GM21529 (cell line): ENCODE results near the gene CD46.
"Not testable (repeated sequence)": the region's sequence is repeated elsewhere in the genome, so short reads cannot be mapped to it uniquely, and the experiment has no call there.

Source experiments
- ATAC-seq: cut with Tn5 transposase; IDR thresholded peaks from one replicate; pipeline ENCODE4 v1.9.1; 2021; ENCODE audit not compliant: unreplicated experiment

The CD46 gene

DNA sequence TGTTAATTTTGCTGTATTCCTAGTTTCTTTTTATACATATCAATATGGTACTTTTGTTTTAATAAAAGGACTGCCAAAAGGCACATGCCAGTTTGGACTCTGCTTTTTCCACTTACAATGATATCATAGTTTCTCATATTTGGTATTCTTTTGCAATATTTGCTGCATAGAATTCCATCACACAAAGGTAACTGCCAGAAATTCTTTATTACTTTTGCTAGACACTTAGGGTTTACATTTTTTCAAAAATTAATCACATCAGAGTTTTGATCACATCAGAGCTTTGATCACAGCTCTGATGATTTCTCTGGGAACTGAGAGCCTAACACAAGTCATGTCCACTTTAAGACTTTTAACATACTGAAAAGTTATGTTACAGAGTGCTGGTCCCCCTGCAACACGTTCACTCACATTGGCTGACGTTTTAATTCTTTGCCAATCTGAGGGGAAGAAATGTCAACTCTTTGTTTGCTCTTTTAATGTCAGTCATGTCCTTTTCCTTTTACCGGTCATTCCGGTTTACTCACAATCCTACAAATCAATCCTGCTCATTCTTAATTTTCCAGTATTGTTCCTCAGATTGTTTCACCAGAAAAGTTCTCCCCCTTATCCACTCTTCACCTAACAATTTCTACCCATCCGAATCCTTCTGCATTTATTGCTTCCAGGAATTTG is 1.1 kb upstream of the CD46 start:
- ATAC-seq, result no peak

DNA sequence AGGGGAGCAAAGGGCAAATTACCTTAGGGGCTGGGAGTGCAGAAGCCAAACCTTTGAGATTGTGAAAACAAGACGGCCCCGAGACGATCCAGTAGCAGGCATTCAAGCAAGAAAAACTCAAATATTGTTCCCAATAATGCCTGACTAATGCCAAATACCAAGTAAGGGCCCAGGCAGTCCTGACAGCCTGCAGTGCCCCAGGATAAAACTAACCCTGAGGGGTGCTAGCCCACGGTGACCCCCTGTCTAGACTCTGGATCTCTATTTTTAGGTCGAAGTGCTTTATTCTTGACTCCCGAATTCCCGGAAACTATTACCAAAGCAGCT is 428 bp upstream of the CD46 start:
- not testable (repeated sequence) for ATAC-seq

DNA sequence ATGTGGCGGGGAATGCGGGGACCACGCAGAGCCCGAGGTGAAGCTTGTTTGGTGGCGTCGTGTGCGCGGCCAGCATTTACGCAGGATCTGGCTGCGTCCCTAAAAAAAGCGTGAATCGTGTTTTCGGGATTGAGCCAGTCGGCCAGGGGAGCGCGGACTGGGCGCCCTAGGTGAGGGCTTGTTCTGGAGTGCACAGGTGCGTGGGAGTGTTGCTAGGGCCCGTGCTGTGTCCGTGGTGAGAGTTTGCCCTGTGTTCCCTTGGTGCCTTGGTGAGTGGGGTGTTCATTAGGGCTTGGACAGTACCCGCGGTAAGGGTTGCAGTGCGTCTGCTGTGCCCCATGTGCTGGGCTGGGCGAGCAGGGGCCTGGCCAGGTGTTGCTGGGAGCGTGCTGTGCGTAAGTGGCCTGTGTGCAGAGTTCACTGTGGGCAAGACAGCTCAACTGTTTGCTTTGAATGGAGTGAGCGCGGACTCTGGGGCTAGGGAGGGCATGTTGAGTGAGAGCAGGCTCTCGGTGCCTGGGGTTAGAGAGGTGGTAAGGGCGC is 673 bp downstream of the CD46 start:
- peak; percentile 32 for ATAC-seq

DNA sequence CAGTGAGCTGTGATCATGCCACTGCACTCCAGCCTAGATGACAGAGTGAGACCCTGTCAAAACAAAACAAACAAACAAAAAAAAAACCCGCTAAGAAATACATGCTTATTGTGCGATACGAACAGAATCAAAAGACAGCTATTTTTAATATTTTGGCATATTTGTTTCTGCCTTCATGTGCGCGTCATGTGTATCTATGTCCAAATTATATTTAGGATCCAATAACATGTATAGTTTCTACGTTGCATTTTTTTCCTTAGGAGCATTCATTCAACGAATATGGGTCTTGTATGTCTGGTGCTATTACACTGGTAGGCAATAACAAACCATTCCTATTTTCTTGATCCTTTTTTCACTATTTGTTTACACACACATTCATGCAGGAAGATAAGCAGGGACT is 1.8 kb downstream of the CD46 start:
- no peak for ATAC-seq

DNA sequence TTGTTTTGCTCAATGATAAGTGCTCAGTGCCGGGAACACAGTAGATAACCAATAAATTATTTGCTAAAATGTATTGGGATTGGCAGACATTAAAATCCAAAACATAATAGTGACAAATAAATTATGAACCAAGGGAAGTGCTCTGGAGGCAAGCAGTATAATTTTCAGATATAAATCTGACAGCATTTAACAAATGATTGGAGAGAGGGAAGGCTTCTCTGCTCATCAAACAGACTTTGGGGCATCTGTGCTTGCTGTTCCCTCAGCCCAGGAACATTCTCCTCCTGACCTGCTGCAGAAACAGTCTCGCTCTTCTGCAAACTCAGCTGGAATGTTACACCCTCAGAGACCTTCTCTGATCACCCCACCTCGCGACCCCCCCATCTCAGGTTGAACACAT is 2.2 kb downstream of the CD46 start:
- ATAC-seq, result no peak

DNA sequence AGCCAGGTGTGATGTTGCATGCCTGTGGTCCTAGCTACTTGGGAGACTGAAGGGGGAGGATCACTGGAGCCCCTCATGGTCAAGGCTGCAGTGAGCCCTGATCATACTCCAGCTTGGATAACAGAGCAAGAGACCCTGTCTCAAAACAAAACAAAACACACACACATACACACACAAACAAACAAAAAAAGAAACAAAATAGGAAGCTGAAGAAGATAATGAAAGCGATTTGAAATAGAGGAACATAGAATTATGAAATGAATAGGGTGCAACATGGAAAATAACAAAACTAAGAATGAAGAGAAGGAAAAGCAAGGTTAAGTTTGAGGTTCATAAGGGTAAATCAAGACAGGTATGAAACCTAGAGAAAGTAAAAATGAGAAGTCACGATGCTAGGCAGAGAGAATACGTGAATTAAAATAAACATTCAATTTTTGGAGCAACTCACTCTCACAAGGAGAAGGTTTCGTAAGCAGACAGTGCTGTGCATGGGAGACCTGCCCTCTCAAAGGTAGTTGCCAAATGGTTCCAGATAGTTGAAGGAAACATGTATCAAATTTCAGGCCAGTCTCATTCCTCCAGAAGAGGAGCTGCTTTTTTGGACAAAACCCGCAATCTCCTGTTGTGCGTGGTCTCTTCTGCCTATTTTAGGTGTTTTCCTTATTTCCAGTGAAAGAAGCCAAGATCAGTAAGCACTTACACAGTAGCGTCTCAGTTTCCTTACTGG is 3.3 kb downstream of the CD46 start:
- no peak for ATAC-seq

DNA sequence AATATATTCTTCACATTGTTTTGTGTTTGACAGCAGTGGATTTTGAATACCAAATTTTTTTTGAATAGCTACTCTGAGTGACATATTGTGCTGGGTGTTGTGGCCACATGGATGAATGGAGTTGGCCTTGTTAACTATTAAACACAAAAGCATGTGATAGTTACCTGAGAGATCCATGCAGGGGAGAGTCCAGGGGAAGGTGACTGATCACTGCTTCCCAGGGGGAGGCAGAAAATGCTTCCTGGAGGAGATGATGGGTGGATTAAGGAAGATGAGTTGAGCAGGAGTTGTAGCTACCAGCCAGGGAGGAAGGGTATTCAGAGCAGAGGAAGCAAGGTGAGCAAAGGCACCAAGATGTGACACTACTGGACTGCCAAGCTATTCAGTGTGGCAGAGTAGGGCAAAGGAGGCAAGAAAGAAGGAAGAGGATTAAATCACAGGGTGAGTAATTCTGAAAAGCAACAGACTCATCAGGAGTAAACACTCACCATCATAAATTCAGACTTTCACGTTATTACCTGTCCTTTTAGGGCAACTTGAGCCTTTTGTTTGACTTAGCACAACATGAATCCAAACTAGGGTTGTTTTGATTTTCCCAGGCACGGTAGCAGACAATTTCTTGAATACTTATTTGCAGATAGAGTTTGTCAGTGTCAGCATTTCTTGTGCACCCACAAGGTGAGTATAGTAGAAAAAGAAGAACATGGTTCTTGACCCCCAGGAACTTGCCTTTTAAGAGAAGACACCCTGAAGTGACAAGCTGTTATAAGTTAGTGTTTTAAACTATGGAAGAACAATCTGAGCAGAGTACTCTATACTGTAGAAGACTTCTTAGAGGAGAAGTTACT is 4.2 kb downstream of the CD46 start:
- no peak for ATAC-seq

DNA sequence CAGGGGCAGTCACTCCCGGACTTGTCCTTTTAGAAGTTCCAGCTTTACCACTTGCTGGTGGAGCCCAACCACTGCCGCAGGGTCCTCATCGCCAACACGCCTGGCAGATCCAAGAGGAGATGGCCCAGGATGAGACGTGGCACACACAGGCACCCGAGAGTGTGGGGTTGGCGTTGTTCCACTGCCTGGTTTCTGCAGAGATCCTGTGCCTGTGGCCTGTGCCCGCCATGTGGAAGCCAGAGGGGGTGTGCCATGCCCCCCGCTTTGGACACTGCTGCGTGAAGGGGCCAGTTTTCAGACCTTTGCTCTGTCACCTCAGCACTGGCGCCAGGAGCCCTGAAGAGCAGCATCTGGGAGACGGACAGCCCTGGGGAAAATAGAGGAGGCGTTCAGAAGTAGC is 10.8 kb downstream of the CD46 start:
- ATAC-seq, result no peak

DNA sequence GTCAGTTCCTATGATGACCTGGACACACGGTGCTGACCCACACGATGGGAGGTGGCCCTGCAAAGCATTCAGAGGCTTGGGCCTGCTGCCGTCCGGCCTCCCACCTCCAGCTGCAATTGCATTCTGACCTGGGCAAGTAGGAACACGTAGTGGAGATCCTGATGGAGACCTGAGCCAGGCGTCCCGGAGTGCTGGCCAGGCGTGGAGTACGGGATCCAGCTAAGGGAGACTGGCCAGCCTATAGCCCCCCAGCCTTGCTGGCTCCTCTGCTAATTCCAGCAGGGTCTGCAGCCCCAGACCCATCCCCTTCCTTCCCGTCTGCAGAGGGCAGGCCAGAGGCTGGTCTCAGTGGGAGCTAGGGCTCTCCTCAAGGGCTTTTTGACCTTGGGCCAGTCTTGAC is 11.2 kb downstream of the CD46 start:
- no peak for ATAC-seq

DNA sequence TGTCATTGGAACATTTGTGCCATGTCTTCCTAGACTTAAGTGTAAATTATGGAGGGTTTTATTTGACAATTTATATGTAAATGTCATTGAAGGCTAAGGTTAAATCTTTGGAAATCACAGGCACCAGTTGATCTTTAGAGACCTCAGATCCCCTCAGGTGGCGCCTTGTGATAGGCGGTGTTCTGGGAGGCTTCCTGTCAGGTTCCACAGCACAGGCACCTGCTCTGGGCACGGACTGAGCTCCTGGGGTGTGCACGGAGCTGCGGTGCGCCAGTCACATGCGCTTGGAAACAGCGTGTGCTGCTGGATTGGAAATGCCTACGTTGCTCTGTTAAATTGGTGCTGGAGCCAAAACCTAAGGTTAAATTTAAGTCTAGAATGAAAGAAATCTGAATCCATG is 12.1 kb downstream of the CD46 start:
- no peak for ATAC-seq

DNA sequence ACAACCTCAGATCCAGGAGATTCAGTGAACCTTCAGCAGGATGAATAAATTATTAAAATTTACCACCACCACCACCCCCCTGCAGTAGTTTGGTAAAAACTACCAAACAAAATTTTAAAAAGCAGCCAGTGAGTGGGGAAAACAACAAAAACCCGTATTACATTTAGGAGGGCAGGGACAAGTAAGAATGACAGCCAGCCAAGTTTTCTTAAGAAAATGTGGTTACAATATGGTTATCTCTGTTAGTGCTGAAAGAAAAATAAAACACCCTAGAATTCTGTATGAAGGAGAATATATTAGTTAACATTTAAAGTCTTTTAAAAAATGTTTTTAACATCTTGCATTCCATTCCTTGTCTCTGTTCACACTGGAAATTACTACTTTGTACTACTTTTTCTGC is 14.7 kb downstream of the CD46 start:
- ATAC-seq, result no peak

DNA sequence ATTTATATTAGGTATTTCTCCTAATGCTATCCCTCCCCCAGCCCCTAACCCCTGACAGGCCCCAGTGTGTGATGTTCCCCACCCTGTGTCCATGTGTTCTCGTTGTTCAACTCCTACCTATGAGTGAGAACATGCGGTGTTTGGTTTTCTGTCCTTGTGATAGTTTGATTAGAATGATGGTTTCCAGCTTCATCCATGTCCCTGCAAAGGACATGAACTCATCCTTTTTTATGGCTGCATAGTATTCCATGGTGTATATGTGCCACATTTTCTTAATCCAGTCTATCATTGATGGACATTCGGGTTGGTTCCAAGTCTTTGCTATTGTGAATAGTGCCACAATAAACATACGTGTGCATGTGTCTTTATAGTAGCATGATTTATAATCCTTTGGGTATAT is 18.7 kb downstream of the CD46 start:
- not testable (repeated sequence) for ATAC-seq

DNA sequence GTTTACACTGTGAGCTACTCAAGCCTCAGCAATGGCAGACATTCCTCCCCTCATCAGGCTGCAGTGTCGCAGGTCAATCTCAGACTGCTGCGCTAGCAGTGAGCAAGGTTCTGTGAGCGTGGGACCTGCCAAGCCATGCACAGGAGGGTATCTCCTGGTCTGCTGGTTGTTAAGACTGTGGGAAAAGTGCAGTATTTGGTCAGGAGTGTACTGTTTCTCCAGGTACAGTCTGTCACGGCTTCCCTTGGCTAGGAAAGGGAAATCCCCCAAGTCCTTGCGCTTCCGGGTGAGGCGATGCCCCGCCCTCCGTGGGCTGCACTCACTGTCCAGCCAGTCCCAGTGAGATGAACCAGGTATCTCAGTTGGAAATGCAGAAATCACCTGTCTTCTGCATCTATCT is 24.2 kb downstream of the CD46 start:
- ATAC-seq, result not testable (repeated sequence)

DNA sequence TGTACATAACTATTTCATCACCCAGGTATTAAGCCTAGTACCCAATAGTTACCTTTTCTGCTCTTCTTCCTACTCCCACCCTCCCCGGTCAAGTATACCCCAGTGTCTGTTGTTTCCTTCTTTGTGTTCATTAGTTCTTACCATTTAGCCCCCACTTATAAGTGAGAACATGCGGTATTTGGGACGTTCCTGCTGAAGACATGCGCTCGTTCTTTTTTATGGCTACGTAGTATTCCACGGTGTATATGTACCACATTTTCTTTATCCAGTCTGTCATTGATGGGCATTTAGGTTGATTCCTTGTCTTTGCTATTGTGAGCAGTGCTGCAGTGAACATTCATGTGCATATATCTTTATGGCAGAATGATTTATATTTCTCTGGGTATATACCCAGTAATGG is 25.6 kb downstream of the CD46 start:
- not testable (repeated sequence) for ATAC-seq

DNA sequence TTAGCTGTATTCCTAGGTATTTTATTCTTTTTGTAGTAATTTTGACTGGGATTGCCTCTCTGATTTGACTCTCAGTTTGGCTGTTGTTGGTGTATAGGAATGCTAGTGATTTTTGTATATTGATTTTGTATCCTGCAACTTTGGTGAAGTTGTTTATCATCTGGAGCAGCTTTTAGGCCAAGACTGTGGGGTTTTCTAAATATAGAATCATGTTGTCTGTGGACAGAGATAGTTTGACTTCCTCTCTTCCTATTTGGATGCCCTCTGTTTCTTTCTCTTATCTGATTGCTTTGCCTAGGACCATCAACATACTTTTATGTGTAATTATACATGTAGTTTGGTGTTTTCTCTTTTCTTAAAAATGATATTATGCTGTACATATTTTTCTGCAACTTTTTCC is 27.2 kb downstream of the CD46 start:
- no peak for ATAC-seq

DNA sequence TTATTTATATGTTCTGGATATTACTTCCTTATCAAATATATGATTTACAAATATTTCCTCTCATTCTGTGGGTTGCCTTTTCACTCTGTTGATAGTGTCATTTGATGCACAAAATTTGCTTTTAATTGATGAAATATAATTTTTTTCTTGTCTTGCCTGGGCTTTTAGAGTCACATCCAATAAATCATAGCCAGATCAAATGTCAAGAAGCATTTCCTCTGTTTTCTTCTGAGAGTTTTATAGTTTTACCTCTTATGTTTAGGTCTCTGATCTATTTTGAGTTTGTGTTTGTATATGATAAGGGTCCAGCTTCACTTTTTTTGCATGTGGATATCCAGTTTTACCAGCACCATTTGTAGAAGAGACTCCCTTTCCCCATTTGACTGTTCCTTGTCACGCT is 29.5 kb downstream of the CD46 start:
- ATAC-seq, result no peak

DNA sequence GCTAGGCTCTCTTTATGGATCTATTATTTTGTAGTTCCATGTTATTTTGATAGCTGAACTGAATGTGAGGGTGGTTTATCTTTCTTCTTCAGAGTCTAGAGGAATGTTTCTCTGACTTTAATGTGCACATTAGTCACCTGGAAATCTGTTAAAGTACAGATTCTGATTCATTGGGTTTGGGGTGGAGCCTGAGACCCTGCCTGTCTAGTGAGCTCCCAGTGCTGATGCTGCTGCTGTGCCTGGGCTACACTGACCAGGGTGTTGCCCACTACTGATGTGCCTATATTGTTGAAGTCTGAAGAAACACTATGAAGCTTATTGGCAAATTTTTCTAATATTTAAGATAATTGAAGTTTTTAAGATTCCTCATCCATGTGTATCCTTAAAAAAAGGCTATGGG is 35.9 kb downstream of the CD46 start:
- no peak for ATAC-seq

DNA sequence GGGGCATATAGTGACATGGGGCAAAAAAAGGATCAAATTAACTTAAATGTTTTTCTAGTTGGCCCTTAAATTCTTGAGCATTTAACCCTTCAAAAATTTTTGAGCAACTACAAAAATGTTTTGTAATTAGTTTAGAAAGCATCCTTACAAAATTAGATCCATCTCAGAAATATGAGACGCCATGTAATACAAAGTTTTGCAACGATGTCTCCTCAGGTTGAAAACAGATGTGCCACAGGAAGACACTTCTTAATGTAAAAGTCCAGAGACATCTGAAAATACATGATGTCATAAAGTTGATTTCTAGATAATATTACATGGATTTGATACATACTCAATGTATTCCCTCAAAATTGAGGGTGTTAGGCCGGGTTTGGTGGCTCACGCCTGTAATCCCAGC is 37.5 kb downstream of the CD46 start:
- ATAC-seq, result no peak

DNA sequence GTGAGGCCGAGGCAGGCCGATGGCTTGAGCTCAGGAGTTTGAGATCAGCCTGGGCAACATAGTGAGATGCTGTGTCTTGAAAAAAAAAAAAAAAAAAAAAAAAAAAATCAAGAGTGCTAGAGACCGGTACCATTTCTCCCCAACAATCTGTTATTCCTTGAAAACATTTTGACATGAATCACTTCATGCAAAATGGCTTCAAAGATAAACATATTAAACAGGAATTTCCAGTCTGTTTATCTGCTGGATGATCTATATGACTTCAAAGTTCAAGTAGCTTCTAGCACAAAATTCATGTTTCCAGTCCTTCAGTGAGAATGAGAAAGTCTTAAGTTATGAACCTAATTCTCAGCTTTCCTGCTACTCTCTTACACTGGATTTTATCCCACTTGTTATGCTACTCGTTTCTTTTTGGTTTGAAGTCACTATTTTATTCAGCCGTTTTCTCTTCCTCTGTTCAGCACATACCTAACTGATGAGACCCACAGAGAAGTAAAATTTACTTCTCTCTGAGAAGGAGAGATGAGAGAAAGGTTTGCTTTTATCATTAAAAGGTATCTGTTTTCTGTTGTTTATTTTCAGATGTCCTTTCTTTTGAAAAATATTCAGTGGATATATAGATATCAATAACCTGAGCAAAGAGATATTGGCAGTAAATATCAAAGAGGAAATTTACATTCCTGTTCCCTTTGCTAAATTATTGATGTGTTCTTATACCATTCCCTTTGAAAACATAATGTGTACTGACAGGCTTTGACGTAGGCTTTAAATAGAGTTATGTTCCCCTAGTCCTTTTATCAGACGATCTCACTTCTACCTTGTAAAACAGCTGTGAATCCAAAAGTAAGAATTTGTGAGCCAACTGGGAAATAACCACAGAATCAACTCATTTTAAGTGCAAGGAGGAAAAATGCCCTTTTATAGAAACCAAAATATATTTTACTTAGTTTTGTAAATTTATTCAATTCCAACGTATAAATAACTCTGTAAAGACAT is 38.2 kb downstream of the CD46 start:
- no peak for ATAC-seq

DNA sequence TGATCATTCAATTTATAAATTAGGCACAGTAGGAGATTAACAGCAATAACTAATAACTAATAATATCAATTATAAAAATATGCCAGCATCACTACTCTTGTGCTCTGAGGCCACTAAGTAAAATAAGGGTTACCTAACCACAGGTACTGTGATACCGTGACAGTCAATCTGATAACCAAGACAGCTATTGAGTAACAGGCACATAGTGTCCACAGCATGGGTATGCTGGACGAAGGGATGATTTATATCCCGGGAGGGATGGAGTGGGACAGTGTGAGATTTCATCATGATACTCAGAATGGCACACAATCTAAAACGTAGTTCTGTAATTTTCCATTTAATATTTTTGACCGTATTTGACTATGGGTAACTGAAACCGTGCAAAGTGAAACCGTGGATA is 39.4 kb downstream of the CD46 start:
- ATAC-seq, result no peak

DNA sequence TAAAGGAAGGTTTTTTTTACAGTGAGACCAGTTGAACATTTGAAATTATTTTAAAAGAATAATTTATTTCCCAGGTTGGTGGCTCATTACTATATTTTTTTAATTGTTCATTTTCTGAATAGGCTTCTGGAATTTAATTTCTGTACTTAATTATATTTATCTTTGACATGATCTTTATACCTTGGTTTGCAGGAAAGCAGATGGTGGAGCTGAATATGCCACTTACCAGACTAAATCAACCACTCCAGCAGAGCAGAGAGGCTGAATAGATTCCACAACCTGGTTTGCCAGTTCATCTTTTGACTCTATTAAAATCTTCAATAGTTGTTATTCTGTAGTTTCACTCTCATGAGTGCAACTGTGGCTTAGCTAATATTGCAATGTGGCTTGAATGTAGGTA is 41.5 kb downstream of the CD46 start:
- ATAC-seq, result no peak
